A673 (cell line): ENCODE results near the gene SLC10A3.

Source experiments
- CTCF ChIP-seq: fragments of 300-800, 200-600 bp; sonication (generic); conservative IDR thresholded peaks from 2 replicates; pipeline ENCODE4 v1.5.1; 2017; ENCODE audit warnings: low read depth, mild to moderate bottlenecking, antibody characterized with exemption, low read length, moderate library complexity, mixed read lengths
- EZH2 ChIP-seq: fragments of 200-600 bp; sonication (generic); IDR thresholded peaks from 2 replicates; pipeline ENCODE4 v1.6.1; 2017; ENCODE audit warnings: borderline replicate concordance, low read depth, mild to moderate bottlenecking, mixed read lengths, antibody characterized with exemption, low read length; ENCODE audit not compliant: poor library complexity, severe bottlenecking

DNA sequence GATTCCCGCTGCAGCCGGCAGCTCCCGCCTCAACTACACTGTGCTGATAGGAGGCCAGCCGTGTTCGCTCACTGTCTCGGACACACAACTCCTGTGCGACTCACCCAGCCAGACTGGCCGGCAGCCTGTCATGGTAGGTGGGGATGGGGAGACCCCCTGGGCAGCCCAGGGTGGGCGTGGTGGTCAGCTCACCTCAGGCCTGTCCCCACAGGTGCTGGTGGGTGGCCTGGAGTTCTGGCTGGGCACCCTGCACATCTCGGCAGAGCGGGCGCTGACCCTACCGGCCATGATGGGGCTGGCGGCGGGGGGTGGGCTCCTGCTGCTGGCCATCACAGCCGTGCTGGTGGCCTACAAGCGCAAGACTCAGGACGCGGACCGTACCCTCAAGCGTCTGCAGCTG, 22.9 kb downstream of the SLC10A3 start:
- TF ChIP-seq CTCF (no peak), EZH2 (no peak)
